Muscle layer of duodenum (tissue), 2 donors: ENCODE measurements around the gene BBS5.

Experiments
- H3K27ac ChIP-seq: one replicate; pipeline ENCODE4 v1.7.0; 2013; ENCODE audit warnings: mild to moderate bottlenecking, low read length
- H3K27me3 ChIP-seq: one replicate; pipeline ENCODE4 v1.7.0; 2013; ENCODE audit warnings: low read depth, mild to moderate bottlenecking, control low read depth, low read length
- H3K36me3 ChIP-seq, 2 donors: one replicate each; pipeline ENCODE4 v1.7.0; 2013; ENCODE audit warnings: low read length in 2 of 2, control low read depth in 1 of 2, mild to moderate bottlenecking in 1 of 2; ENCODE audit not compliant: insufficient read depth in 2 of 2, control insufficient read depth in 1 of 2
- H3K4me1 ChIP-seq, 2 donors: one replicate each; pipeline ENCODE4 v1.7.0; 2013; ENCODE audit warnings: low read length in 2 of 2, mild to moderate bottlenecking in 2 of 2, control low read depth in 1 of 2, moderate library complexity in 1 of 2; ENCODE audit not compliant: insufficient read depth in 2 of 2, control insufficient read depth in 1 of 2
- H3K4me3 ChIP-seq, 2 donors: one replicate each; pipeline ENCODE4 v1.7.0; 2013; ENCODE audit warnings: low read length in 2 of 2, low read depth in 1 of 2, mild to moderate bottlenecking in 1 of 2
- H3K9me3 ChIP-seq, 2 donors: one replicate each; pipeline ENCODE4 v1.7.0; 2013; ENCODE audit warnings: low read length in 2 of 2, control low read depth in 1 of 2, mild to moderate bottlenecking in 1 of 2; ENCODE audit not compliant: control insufficient read depth in 1 of 2
- donor health status: healthy.

The BBS5 gene

DNA sequence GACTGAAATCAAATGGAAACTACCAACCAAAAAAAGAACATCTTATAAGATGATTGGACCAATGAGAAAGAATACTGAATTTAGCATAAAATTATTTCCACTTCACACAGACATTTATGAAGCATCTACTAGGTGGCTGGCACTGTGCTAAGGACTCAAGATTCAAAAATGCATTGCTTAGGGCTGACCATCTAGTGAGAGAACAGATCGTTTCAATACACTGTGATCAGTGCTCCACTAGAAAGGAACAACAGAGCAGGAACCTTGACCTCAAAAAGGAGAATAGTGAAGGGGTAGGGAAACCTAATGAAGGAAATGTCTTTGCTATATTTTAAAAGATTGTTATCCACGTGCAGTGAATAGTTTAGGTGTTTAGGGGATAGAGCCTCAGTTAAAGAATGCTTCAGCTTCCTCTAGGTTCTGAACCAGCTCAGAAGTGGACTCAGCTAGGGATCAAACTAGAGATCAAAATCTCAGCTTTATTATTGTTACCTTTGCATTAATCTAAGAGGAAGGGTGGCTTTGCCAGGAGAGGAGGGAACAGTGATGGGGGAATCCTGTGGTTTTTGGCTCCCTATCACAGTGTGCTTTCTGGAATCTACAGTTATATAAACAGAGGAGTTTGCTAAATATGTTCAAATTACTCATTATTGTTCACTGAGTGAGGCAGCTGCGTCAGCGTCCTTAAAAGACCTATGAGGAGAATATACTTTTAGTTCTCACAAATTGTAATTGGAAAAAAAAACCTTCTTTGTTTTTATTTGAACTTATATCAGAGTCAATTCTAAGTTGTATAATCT lies 16.2 kb upstream of the BBS5 start:
- H3K27ac ChIP-seq: no peak overlapping the region
- H3K4me1 ChIP-seq: no peaks in the 10 kb centered on the region

DNA sequence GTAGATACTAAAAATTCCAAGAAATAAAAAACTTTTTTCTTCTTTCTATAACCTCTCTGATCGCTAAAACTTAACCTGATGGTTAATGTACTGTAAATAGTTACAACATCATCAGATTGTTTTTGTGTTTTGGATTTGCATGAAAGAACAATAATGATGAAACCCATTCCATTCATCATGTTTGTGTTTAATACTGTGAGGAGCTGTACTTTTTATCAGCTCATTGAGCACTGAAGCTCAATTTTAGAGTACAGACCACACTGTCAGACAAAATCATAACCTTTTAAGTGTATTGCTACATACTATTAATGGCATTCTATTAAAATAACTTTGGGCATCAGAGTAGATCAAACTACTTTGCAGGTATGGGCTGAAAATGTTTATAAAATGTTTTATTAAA lies 14.8 kb upstream of the BBS5 start:
- no peaks in the 10 kb centered on the region for H3K27me3 ChIP-seq
- no peak overlapping the region for H3K4me3 ChIP-seq
- no peaks in the 10 kb centered on the region for H3K36me3 ChIP-seq
- H3K9me3 ChIP-seq: no peaks in the 10 kb centered on the region
- no peak overlapping the region for H3K27ac ChIP-seq
- H3K4me1 ChIP-seq: no peaks in the 10 kb centered on the region

More for the DNA sequence above, 16.2 kb upstream of the BBS5 start:
- no peaks in the 10 kb centered on the region for H3K9me3 ChIP-seq
- no peak overlapping the region for H3K4me3 ChIP-seq
- H3K27me3 ChIP-seq: no peaks in the 10 kb centered on the region
- no peaks in the 10 kb centered on the region for H3K36me3 ChIP-seq

DNA sequence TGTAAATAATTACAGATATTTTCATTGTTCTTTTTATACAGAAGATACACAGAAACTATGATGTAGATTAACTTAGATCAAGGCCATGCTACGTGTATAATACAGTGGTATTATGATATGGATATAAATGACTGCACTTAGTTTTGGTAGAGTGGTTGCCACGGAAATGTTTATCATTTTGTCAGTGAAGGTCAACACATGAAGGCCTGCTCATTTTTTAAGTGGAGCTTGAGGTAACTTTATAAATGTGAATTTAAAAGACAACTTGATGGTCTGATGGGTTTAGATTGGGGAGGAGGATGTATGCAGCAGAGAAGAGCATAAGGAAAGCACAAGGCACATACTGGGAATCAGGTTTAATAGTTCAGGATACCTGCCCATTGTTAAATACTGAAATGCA lies 14.4 kb upstream of the BBS5 start:
- Histone ChIP-seq H3K27me3 (no peaks in the 10 kb centered on the region), H3K9me3 (no peaks in the 10 kb centered on the region), H3K27ac (no peak overlapping the region), H3K4me3 (no peak overlapping the region), H3K36me3 (no peaks in the 10 kb centered on the region), H3K4me1 (no peaks in the 10 kb centered on the region)

DNA sequence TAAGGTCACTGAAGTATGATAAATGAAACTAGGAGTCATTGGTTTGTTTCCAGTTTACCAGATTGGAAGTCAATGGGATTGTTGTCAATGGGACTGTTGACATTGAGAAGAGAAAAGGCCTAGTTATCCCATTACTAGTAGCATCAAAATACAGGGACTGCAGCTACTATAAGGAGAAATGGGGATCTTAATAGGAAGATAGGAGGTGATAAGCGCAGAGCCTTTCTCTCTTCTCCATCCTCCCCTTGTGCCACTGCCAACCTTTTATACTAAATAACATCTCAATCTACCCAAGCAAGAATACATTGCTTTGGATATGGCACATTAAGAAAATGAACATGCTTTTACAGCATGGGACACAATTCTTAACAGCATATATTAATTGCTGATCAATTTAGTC lies 10.5 kb upstream of the BBS5 start:
- Histone ChIP-seq H3K27ac (no peak overlapping the region), H3K9me3 (no peaks in the 10 kb centered on the region), H3K4me3 (no peak overlapping the region), H3K36me3 (no peaks in the 10 kb centered on the region), H3K4me1 (no peaks in the 10 kb centered on the region), H3K27me3 (no peaks in the 10 kb centered on the region)

DNA sequence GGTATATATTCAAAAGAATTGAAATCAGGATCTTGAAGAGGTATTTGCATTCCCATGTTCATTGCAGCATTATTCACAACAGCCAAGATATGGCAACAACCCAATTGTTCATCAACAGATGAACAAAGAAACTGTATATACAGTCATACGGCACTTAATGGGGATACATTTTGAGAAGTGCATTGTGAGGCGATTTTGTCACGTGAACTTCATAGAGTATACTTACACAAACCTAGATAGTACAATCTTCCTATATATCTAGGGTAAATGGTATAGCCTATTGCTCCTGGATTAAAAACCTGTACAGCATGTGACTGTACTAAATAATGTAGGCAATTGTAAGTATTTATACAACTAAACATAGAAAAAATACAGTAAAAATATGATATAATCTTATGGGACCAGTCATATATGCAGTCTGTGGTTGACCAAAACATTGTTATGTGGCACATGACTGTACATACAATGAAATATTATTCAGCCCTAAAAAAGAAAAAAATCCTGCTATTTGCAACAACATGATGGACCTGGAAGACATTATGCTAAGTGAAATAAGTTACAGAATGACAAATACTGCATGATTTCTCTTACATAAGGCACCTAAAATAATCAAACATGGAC lies 9.2 kb upstream of the BBS5 start:
- no peak overlapping the region for H3K4me3 ChIP-seq
- no peaks in the 10 kb centered on the region for H3K36me3 ChIP-seq
- no peaks in the 10 kb centered on the region for H3K4me1 ChIP-seq
- H3K27me3 ChIP-seq: no peaks in the 10 kb centered on the region
- H3K9me3 ChIP-seq: no peaks in the 10 kb centered on the region
- no peak overlapping the region for H3K27ac ChIP-seq

DNA sequence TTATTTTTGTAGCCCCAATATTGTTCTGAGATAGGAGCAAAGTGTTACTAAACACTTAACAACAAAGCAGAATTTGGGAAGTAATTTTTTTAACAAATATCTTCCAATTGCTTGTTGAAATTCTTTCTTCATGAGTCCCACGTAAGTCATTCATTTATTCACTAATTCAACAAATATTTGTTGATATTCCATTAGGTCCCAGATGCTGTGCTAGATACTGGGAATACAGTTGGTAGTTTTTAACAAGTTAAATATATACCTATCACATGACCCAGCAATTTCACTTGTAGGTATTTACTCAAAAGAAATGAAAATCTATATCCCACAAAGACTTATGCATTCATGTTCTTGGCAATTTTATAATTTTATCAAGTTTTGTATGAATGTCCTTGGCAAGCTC lies 7.0 kb upstream of the BBS5 start:
- Histone ChIP-seq H3K36me3 (no peaks in the 10 kb centered on the region), H3K9me3 (no peaks in the 10 kb centered on the region), H3K27me3 (no peaks in the 10 kb centered on the region), H3K4me3 (no peak overlapping the region), H3K27ac (no peak overlapping the region), H3K4me1 (no peaks in the 10 kb centered on the region)

DNA sequence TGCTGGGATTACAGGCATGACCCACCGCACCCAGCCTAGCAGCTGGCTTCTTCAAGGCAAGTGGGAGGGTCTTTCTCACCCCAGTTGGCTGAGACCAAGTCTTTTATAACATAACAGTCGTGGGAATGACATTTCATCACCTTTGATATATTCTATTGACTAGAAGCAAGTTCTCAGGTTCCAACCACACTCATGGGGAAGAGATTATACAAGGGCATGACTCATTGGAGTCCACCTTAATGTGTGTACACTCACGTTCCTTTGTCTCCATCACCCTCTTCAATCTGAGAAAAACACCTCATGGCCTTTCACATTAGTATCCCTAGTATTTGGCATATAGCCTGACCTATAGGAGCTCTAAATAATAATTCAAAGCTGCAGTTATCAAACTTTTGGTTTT lies 2.8 kb upstream of the BBS5 start:
- Histone ChIP-seq H3K4me1 (peaks cover 0 to 11% of the 10 kb centered on the region in 2 donors), H3K36me3 (no peaks in the 10 kb centered on the region), H3K4me3 (no peak overlapping the region), H3K27me3 (no peaks in the 10 kb centered on the region), H3K9me3 (no peaks in the 10 kb centered on the region), H3K27ac (no peak overlapping the region)

DNA sequence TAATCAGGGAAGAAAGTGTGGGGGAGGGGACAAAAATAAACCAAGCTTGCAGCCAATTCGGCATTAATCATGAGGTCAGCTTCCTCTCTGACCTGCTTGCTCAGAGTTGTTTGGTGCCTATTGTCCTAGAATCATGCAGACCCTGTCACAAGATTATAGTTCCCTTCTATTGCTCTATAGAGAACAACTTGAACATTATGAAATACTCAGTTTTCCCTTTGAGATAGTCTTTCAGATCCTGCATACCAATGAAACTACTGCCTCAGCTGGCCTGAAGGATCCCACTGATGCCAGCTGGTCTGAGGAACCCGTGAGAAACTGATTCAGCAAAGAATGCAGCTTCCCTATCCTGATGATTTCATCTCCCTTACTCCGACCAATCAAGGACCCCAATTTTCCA lies 955 bp upstream of the BBS5 start:
- Histone ChIP-seq H3K4me1 (peaks cover 0 to 11% of the 10 kb centered on the region in 2 donors), H3K4me3 (no peak overlapping the region), H3K27ac (no peak overlapping the region)

DNA sequence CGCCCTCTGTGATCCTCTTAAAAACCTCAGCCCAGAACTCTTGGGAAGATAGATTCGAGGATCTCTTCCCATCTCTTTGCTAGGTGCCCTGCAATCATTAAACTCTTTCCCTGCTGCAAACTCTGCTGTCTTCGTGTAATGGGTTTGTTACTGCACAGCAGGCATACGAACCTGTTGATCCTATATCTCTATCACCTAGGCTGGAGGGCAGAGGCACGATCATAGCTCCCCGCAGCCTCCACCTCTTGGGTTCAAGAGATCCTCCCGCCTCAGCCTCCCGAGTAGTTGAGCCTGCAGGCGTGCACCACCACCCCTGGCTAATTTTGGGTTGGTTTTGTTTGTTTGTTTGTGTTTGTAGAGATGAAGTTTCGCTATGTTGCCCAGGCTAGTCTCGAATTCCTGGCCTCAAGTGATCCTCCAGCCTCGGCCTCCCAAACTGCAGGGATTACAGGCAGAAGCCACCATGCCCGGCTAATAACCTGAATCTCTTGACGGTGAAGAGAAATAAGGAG lies 493 bp upstream of the BBS5 start:
- no peaks in the 10 kb centered on the region for H3K9me3 ChIP-seq
- H3K4me3 ChIP-seq: peak overlapping the region; percentile 74 to 85
- peaks cover 5 to 20% of the 10 kb centered on the region in 2 donors for H3K36me3 ChIP-seq
- no peaks in the 10 kb centered on the region for H3K27me3 ChIP-seq
- peak overlapping the region; percentile 53 for H3K27ac ChIP-seq
- peaks cover 0 to 11% of the 10 kb centered on the region in 2 donors for H3K4me1 ChIP-seq

More for the DNA sequence above, 955 bp upstream of the BBS5 start:
- Histone ChIP-seq H3K36me3 (peaks cover 5 to 17% of the 10 kb centered on the region in 2 donors), H3K9me3 (no peaks in the 10 kb centered on the region), H3K27me3 (no peaks in the 10 kb centered on the region)

DNA sequence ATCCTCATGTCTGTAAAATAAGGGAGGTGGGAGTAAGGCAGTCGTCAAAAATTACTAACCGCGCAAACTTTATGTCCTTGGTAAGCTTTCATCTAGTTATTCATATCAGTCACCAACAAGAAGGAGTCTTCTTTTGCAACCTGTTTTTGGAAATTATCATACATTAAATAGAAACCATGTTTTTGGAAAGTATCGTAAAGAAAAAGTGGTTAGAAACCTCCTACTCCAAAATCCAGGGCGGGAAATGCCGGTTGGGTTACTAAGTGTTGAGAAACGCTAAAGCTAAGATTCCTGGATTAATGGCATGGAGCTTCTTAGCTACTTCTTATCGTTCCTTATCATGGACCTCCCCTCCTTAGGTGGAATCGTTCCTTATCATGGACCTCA lies 778 bp downstream of the BBS5 start:
- peak overlapping the region; percentile 74 to 85 for H3K4me3 ChIP-seq
- peaks cover 5 to 29% of the 10 kb centered on the region in 2 donors for H3K36me3 ChIP-seq
- peak overlapping the region; percentile 53 for H3K27ac ChIP-seq
- no peaks in the 10 kb centered on the region for H3K9me3 ChIP-seq
- no peaks in the 10 kb centered on the region for H3K27me3 ChIP-seq
- H3K4me1 ChIP-seq: peaks cover 0 to 11% of the 10 kb centered on the region in 2 donors

DNA sequence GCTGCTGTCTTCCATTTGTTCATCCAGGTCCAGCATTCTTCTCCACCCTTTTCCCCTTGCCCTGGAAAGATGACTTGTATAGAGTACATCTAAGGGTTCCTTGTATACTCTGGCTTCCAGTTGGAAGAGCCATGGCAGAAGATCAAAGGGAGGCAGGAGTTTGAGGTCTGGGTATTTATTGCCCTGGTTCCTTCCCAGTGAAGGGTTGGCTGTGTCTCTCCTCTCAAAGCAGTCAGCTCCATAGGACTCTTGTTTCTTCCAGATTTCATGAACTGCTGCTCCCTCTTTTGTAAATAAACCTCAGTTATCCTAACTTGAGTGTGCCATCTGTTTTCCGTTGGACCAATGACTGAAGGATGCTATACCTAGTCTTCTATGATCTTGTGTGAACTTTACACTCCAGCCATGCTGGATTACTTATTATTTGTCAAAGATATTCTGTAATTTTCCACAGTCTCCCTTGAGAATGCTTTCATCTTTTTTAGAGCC lies 6.4 kb downstream of the BBS5 start:
- Histone ChIP-seq H3K4me3 (no peak overlapping the region), H3K27me3 (no peaks in the 10 kb centered on the region), H3K9me3 (no peaks in the 10 kb centered on the region), H3K27ac (no peak overlapping the region), H3K4me1 (peaks cover 0 to 2% of the 10 kb centered on the region in 2 donors), H3K36me3 (peaks cover 10 to 48% of the 10 kb centered on the region in 2 donors)
